Limb (tissue), 2 donors: ENCODE results near the gene HAS3.
"Not testable (repeated sequence)": the region's sequence is repeated elsewhere in the genome, so short reads cannot be mapped to it uniquely, and the experiment has no call there.

ENCODE experiments used
- DNase-seq, 2 donors: peaks; one replicate each; pipeline ENCODE4 v3.0.0-alpha.2; 2016; ENCODE audit errors: extremely low spot score in 2 of 2

HAS3 gene

GRCh38 chr16:69105501-69106361 is at the start of gene HAS3:
Gene HAS3 (plus strand): TSS chr16:69105653. CDS start chr16:69109396, 3,743 bp downstream.
- peak; percentile 36 to 69 for DNase-seq

GRCh38 chr16:69055980-69056379 is 49.5 kb upstream of the HAS3 start:
- no peak for DNase-seq

- DNase-seq = no peak
These were observed 49.0 kb upstream of the HAS3 start for GRCh38 chr16:69056421-69056820.

GRCh38 chr16:69057400-69058378 is 47.8 kb upstream of the HAS3 start:
- DNase-seq = no peak

GRCh38 chr16:69063491-69063890 is 42.0 kb upstream of the HAS3 start:
- not testable (repeated sequence) for DNase-seq

GRCh38 chr16:69064124-69064763 is 41.2 kb upstream of the HAS3 start:
- no peak for DNase-seq

- no peak for DNase-seq
These were observed 40.6 kb upstream of the HAS3 start for GRCh38 chr16:69064764-69065313.

GRCh38 chr16:69069504-69069903 is 35.9 kb upstream of the HAS3 start:
- no peak for DNase-seq

GRCh38 chr16:69071036-69071435 is 34.4 kb upstream of the HAS3 start:
- DNase-seq = no peak

GRCh38 chr16:69072640-69072974 is 32.8 kb upstream of the HAS3 start:
- DNase-seq = no peak

- no peak for DNase-seq
These were observed 32.2 kb upstream of the HAS3 start for GRCh38 chr16:69073181-69073702.

- no peak for DNase-seq
These were observed 28.2 kb upstream of the HAS3 start for GRCh38 chr16:69077251-69077650.

GRCh38 chr16:69078073-69078472 is 27.4 kb upstream of the HAS3 start:
- DNase-seq = no peak

- no peak for DNase-seq
These were observed 25.8 kb upstream of the HAS3 start for GRCh38 chr16:69079697-69080096.

- no peak for DNase-seq
These were observed 22.0 kb upstream of the HAS3 start for GRCh38 chr16:69083306-69083941.

- DNase-seq = no peak
These were observed 21.2 kb upstream of the HAS3 start for GRCh38 chr16:69084289-69084688.

- no peak for DNase-seq
These were observed 20.3 kb upstream of the HAS3 start for GRCh38 chr16:69085032-69085695.

- DNase-seq = no peak
These were observed 18.3 kb upstream of the HAS3 start for GRCh38 chr16:69087161-69087581.

GRCh38 chr16:69088684-69089083 is 16.8 kb upstream of the HAS3 start:
- DNase-seq = no peak
